Raji (cell line): Measurements from ENCODE around the gene TCP11L1.

Experiments
- POLR2A ChIP-seq: IDR thresholded peaks from 2 replicates; pipeline ENCODE4 v1.6.1; 2011; ENCODE audit warnings: low read depth, low read length, control low read depth; ENCODE audit not compliant: insufficient read depth

The TCP11L1 gene, protein sequence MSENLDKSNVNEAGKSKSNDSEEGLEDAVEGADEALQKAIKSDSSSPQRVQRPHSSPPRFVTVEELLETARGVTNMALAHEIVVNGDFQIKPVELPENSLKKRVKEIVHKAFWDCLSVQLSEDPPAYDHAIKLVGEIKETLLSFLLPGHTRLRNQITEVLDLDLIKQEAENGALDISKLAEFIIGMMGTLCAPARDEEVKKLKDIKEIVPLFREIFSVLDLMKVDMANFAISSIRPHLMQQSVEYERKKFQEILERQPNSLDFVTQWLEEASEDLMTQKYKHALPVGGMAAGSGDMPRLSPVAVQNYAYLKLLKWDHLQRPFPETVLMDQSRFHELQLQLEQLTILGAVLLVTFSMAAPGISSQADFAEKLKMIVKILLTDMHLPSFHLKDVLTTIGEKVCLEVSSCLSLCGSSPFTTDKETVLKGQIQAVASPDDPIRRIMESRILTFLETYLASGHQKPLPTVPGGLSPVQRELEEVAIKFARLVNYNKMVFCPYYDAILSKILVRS

DNA sequence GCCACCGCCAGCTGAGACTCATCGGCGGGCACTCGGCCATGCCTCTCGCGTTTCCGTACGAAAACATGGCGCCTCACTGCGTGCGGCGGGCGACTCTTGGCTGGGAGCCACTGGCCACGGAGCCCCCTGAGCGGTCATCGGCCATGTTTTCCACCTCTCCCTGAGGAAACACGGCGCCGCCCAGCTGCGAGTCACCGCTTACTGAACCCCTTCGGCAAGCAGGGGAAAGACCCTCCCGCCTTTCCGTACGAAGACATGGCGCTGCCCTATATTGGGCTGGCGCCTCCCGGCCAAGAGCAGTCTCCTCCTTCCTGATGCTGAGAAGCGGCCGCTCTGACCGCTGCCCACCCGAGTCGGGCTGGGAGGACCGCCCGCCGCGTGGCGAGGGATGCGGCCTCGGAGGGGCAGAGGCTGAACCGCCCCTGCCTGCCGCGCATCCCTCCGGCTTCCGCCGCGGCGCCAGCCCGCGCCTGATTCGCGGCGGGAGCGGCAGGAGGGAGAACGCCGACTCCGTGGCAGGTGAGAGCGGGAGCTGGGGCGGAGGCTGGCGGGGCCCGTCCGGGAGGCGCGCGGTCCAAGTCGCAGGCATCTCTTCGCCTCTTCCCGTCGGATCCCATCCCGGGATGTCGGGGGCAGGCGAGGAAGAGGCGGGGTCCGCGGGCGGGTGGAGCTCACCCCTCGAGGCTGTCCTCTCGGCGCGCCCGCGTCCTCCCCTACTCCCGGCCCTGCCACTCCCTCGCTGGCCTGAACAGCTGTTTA, at the start of gene TCP11L1:
Gene TCP11L1, plus strand, starts transcription at position 299 of the 759 bp plus-strand sequence. CDS start 4,202 bp downstream, outside the sequence.
- peak; percentile 55 for TF ChIP-seq POLR2A

DNA sequence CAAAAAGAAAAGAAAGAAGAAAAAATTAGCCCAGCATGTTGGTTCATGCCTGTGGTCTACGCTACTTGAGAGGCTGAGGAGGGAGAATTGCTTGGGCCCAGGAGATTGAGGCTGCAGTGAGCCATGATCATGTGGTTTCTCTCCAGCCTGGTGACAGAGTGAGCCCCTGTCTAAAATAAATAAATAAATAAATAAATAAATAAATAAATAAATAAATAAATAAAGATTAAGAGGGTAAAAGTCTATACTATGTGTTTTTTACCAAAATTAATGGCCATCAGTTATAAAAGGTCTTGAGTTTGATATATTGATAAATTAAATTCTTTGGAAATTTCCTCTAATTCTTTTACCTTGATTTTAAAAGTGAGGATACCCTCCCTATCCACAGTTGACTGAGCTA, 48.9 kb upstream of the TCP11L1 start:
- TF ChIP-seq POLR2A, result no peak

DNA sequence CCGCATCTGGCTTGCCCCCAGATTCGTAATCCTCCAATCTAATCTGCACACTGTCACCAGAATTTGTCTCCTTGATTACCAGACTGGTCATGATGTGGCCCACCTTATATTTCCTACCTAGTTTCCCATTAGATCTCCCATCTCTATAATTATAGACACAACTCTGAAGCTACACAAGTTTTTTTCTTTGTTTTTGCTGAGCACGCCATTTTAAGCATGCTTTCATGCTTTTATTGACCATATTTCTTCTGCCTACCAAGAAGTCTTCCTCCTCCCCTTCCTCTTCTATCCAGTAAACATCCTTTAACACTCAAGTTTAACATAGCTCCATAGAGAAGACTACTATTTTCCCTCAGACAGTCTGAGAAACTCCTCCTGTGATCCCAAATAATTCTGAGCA, 47.9 kb upstream of the TCP11L1 start:
- TF ChIP-seq POLR2A, result no peak

DNA sequence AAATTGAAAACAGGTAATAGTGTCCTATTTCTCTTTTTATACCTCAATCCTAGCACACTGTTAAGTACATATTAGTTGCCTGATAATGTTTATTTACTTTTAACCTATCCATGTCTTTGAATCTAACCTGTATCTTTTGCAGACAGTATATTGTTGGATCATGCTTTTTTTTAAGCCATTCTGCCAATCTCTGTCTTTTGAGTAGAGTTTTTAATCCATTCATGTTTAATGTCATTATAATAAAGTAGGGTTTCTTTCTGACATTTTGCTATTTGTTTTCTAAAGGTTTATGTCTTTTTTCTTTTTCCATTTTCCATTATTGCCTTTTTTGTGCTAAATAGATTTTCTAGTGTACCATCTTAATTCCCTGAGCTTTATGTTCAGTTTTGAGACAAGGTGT, 47.5 kb upstream of the TCP11L1 start:
- no peak for TF ChIP-seq POLR2A

DNA sequence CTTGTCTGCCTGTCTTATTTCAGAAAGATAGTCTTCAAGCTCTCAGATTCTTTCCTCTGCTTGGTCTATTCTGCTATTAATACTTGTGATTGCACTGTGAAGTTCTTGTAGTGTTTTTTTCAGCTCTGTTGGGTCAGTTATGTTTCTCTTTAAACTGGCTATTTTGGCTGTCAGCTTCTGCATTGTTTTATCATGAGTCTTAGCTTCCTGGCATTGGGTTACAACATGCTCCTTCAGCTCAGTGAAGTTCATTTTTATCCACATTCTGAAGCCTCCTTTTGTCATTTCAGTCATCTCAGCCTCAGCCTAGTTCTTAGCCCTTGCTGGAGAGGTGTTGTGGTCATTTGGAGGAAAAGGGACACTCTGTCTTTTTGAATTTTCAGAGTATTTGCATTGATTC, 39.2 kb upstream of the TCP11L1 start:
- no peak for TF ChIP-seq POLR2A

DNA sequence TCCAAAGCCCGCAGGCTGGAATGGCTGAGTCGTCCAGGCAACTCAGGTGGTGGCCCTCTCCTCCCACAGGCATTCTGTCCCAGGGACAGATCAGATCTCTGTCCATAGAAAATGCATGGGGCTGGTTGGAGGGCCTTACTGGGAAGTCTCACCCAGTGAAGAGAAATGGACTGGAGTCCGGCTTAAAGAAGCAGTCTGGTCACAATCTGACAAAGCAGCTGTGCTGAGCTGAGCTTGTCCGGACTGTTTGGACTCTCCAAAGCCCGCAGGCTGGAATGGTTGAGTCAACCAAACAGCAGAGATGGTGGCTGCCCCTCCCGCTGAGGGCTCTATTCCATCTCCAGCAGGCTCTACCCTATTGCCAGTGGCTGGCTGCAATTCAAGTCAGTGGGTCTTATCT, 38.1 kb upstream of the TCP11L1 start:
- TF ChIP-seq POLR2A, result no peak

DNA sequence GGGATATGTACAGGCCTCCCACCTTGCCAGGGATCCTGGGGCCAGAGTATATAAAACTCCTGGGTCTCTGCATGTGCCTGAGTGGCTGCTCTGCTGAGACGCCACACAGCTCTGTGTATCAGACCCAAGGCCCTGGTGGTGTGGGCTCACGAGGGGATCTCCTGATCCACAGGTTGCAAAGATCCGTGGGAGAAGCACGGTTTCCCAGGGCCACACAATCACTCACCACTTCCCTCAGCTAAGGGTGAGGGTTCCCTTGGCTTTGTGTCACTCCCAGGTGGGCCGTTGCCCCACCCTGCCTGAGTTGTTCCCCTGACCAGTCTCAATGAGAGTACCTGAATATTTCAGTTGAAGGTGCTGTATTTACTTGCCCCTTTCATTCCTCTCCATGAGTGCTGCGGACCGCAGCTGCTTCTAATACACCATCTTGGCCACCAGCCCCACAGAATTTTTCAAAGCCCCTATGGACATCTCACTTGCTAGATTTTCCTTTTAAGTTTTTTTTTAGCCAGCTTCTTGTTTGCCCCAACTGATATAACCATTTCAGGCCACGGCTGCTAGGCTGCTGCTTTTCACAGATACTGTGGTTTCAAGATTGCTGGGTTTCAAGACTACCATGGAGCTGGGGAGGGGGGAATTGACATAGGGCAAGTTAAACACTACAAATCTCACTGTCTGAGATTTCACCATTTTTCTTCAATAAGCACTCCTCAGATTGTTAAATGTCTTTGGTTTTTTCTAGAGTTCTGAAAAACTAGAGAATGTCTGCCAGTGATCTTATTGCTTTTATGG, 37.4 kb upstream of the TCP11L1 start:
- TF ChIP-seq POLR2A, result no peak

DNA sequence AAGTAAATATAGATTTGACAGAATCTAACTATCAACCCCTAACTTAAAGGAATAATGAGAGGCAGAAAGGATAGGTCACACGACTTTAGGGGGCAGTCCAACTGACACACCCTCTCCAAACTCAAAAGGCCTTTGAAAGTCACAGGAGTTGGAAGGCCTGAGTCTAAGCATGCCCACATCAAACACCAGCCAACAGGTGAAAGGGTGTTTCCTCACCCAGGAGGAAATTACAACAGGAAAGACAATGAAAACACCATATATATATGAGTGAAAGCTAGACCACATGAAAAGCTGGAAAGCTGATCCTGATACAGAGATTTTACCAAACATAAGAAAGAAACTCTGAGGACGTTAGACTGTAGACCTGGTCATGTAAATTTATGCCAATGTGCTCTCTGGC, 34.2 kb upstream of the TCP11L1 start:
- TF ChIP-seq POLR2A, result no peak

DNA sequence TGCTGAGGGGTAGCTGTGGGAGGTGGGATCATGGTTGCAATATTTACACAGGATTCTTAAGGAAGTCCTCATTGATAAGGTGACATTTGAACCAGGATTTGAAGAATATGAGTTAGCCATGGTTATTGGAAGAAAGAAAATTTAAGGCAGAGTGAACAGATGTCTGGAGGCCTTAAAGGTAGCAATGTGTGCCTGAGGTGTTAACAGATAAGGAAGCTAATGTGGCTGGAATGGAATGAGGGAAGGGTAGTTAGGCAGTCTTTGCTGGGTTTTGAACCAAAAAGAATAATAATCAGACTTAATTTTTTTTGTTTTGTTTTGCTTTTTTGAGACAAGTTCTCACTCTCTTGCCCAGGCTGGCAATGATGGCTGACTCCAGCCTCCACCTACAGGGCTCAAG, 33.4 kb upstream of the TCP11L1 start:
- no peak for TF ChIP-seq POLR2A

DNA sequence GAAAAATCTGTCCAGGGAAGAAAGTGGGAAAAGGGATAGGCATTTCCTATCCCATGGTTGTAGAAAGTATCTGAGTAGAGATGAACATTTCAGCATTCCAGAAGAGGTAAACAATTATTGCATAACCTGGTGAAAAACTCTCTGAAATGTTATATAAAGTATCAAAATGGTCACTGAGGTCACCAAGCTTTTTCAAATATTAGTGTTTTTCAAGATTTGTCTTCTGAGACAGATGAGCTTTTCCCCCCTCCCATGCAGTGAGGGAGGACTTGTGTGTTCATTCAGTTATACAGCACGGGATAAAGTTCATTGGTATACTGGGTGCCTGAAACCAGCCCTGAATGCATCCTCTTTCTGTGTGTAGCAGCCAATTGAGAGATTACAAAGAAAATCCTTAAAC, 25.6 kb upstream of the TCP11L1 start:
- no peak for TF ChIP-seq POLR2A

DNA sequence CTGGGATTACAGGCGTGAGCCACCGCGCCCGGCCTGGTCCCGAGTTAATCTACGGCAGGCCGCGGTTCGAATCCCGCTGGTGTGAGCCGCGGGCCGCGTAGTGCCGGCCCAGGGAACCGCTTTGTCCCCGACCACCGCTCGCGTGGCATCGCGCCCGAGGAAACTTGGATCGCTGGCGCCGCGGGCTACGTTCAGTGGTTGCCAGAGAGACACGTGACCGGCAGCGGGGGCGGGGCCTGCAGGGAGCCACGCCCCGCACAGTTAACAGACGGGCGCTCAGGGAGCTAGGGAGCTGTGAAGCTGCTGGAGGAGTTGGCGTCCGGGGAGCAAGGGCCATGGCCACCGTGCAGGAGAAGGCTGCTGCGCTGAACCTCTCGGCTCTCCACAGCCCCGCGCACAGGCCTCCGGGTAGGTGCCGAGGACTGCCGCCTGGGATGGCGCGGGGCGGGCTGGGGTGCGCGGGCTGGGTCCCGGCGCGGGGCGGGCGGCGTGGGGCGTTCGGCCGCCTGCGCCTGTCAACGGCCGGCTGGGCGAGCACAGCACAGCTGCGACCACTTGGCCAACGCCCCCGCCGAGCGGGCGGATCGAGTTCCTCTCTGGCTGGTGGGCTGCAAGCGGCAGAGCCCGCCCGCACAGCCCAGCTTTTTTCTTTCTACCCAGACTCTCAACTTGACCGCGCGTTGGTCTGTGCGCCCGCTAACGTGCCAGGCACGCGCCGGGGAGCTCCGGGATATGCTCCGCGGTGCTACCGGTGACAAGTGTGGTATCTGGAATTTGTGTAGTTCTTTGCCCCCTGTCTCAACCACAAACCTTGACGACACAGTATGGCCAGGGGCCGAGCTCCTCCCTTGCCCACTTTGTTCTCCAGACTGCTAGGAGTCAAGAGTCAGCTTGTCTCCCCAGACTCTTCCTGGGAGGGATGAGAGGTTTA, 23.5 kb upstream of the TCP11L1 start, which contains the start of gene DEPDC7:
Gene DEPDC7, plus strand, starts transcription at position 258 of the 931 bp plus-strand sequence. Its CDS starts 78 bp downstream, at position 336.
- no peak for TF ChIP-seq POLR2A

DNA sequence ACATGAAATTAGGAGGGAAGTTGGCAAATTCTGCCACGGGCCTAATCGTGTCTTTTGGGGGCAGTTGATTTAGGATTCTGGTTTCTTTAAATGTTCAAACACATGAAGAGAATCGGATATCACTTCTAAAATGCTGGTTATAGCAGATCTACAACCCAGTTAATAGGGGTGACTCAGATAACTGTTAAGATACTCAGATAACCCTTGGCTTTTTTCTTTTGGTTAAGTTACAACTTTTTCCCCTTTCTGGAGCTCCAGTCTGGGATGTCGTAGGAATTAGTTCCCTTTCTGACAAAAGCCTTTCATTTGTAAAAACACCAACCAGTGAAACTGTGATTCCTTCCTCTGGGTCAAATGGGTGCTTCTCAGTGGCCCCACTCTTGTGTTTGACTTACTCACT, 22.7 kb upstream of the TCP11L1 start:
- no peak for TF ChIP-seq POLR2A

DNA sequence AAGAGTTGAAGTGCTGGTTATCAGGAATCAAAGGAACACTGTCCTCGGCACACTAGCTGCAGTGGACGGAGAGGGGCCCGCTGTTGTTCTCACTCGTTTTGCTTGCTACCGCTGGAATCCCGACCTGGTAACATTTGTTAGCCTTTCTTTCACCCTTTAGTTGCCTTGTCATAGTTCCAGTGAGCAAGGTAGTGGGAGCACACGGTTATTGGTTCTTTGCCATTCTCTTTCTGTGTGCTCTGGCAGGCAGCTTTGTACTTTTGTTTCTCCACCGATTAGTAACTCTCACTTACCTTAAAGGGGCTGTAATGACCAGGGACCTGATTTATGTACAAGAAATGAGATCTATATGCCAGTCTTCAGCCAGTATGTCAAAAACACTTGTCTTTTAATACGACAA, 21.9 kb upstream of the TCP11L1 start:
- no peak for TF ChIP-seq POLR2A

DNA sequence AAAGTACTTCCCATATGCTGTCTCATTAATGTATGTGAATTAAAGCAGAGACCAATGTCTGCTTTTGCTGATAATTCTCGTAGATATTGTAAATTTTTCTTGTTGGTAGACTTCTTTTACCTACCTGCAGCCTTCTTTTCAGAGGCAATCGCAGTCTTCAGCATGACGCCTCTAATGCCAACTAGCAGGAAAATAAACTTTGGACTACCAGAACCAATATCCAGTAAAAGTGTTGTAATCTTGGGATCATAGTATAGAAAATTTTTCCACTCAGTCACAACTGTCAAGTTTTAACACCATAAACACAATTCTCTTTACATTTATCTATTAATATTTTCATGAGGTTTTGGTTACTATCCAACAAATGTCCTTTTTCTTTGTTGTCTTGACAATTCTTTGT, 21.4 kb upstream of the TCP11L1 start:
- no peak for TF ChIP-seq POLR2A
